CD4-positive, alpha-beta T cell treated with Interleukin-6 for 4 hours (primary cell): ENCODE measurements around the gene XPO4.
"Not testable (repeated sequence)": the region's sequence is repeated elsewhere in the genome, so short reads cannot be mapped to it uniquely, and the experiment has no call there.

Experiments
- DNase-seq: peaks from one replicate; pipeline ENCODE4 v3.0.0-alpha.2; 2020; ENCODE audit warnings: mixed read lengths

Gene XPO4

GRCh38 chr13:20890540-20890939 is 12.0 kb downstream of the XPO4 start:
- DNase-seq, result not testable (repeated sequence)

GRCh38 chr13:20882206-20882605 is 20.3 kb downstream of the XPO4 start:
- DNase-seq, result no peak

DNA sequence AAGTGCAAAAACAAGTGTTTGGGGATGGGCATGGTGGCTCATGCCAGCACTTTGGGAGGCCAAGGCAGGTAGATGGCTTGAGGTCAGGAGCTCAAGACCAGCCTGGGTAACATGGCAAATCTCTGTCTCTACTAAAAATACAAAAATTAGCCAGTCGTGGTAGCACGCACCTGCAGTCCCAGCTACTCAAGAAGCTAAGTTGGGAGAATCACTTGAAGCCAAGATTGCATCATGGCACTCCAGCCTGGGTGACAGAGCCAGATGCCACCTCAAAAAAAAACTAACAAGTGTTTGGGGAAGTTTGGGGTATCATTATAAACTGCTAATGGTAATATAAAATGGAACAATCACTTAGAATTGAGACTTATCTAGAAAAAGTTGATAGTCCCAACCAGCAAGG is 24.6 kb downstream of the XPO4 start:
- DNase-seq, result no peak

- DNase-seq, result not testable (repeated sequence)
Measured at GRCh38 chr13:20876802-20877201, 25.7 kb downstream of the XPO4 start.

GRCh38 chr13:20874439-20874838 is 28.1 kb downstream of the XPO4 start:
- not testable (repeated sequence) for DNase-seq

DNA sequence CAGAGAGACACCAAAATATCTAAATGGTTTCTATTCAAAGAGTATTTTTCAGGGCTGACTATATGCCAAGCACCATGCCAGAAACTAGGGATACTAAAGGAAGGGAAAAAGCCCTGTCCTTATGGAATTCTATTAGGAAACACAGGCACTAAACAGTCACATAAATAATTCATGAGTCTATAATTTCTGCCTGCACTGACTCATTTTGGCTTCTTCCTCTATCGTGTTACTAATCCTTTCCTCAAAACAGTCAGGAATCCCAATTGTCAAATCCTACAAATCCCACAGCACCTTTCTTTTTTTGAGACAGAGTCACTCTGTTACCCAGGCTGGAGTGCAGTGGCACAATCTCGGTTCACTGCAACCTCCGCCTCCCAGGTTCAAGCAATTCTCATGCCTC is 29.2 kb downstream of the XPO4 start:
- DNase-seq, result no peak

DNA sequence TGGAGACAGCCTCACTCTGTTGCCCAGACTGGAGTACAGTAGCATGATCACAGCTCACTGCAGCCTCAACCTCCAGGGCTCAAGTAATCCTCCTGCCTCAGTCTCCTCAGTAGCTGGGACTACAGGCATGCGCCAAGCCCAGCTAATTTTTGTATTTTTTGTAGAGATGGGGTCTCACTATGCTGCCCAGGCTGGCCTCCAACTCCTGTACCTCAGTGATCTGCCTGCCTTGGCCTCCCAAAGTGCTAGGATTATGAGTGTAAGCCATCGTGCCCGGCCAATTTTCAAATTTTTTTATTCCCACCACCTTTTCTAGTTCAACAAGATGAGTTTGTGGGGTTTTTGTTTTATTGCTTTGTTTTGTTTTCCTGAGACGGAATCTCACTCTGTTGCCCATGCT is 31.7 kb downstream of the XPO4 start:
- no peak for DNase-seq

- no peak for DNase-seq
Measured at GRCh38 chr13:20869540-20869939, 33.0 kb downstream of the XPO4 start.

GRCh38 chr13:20867408-20867807 is 35.1 kb downstream of the XPO4 start:
- DNase-seq, result no peak

DNA sequence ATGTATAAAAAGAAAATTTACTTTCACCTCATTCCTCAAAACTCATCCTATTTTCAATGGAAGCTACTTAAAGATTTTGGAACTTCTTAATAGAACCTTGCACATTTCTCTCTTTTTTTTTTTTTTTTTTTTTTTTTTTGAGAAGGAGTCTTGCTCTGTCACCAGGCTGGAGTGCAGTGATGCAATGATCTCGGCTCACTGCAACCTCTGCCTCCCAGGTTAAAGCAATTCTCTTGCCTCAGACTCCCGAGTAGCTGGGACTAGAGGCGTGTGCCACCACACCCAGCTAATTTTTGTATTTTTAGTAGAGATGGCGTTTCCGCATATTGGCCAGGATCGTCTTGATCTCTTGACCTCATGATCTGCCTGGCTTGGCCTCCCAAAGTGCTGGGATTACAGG is 40.9 kb downstream of the XPO4 start:
- DNase-seq, result not testable (repeated sequence)

DNA sequence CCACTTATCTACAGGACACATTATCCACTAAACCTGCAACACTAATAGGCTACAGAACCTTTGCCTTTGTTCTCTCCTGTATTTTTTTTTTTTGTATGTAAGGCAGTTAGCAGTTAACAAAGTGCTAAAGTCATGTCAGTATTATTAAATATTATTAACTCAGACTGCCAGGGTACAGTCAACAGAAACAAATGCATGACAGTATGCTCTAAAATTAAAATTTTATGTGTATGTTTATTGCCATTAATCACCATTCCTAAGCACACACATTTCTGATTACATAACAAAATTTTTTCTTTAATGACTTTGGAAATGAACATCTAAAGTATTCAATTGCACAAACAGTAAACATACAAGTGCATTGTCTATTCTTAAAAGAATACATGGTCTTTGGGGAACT is 41.7 kb downstream of the XPO4 start:
- no peak for DNase-seq

GRCh38 chr13:20856650-20857049 is 45.9 kb downstream of the XPO4 start:
- no peak for DNase-seq

- DNase-seq, result no peak
Measured at GRCh38 chr13:20851844-20852402, 50.6 kb downstream of the XPO4 start.

DNA sequence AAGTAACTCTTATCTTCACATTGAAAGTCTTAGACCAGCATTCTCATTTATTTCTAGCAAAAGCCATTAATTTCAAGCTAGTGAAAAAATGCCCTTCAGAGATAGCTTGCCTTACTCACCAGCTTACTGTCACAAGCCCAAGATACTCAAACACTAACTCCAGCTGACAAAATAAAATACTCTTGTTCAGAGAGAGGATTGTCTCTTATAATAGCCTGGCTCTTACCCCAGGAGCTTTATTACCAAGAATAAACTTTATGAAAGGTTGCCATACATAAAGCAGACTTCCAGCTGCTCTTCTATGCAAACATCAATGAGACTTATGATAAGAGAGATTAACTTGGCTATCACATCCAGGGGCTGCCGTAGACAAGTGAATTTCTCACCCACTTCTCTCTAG is 53.6 kb downstream of the XPO4 start:
- no peak for DNase-seq

- DNase-seq, result no peak
Measured at GRCh38 chr13:20848203-20848602, 54.3 kb downstream of the XPO4 start.

DNA sequence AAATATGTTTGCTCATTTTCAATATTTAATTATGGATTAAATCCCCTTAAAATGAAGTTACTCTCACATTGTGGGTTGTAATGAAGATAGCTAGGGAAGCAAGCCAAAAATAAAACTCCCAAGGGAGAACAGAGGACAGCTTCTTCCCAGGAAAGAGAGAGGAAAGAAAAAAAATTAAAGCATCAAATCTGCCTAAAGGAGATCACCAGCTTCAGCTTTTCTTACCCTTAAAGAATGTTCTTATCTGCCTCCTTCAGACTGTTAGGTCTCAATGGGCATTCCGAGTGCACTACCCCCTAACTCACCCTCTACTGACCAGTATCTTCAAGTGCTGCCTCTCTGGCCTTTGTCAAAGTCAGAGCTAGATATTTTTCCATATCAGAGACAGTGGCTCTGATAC is 55.2 kb downstream of the XPO4 start:
- no peak for DNase-seq

GRCh38 chr13:20843166-20843565 is 59.4 kb downstream of the XPO4 start:
- DNase-seq, result no peak

DNA sequence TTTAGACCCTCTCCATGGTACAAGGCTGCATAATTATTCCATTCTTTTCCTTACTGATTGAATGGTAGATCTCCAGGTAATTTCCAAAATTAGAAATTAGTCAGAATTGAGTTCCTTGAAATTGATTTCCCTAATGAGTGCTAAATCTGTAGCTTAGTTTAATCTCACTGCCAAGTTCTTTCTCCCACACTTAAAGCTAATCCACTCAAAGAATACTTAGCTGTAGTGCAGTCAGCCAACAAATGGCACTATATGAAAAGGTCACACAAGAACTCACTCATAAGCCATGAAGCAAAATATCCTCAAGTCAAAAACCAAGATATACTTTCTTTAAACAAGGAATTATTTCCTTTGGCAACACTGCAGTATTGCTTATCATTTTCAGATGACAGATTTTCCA is 62.0 kb downstream of the XPO4 start:
- DNase-seq, result no peak

- no peak for DNase-seq
Measured at GRCh38 chr13:20833900-20834679, 68.5 kb downstream of the XPO4 start.

DNA sequence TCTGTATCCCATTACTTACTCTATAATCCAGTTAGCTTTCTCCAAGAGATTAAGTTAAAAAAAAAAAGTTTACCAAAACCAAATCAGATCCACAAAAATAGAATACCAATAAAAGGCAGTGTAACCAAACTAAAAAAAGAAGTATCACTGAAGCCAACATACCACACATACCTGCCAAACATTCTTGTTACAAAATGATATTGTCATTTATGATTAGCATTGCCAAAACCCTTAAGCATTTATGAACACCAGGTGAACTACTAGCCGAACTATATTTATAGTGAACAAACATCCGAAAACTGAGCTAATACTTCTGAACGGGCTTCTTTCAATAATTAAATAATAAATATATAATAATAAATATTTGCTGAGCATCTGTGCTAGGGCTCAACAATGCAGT is 69.7 kb downstream of the XPO4 start:
- DNase-seq, result no peak

DNA sequence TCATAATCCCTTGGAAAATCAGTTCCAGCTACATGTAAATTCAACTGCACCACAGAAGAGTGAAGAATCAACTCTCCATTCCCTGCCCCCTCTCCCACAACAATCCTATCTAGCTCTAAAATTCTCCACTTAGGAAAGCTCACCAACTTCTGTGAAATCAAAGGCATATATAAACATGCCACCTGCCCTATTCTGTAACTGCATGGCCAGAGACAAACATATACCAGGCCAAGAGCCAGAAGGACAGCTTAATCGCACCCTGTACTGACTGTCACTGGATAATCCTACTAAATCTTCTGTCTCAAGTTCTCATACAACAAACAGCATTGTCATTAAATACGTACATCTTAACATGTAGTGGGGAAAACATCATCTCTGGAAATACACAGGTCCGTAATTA is 70.6 kb downstream of the XPO4 start:
- no peak for DNase-seq

- DNase-seq, result no peak
Measured at GRCh38 chr13:20831254-20831653, 71.3 kb downstream of the XPO4 start.

DNA sequence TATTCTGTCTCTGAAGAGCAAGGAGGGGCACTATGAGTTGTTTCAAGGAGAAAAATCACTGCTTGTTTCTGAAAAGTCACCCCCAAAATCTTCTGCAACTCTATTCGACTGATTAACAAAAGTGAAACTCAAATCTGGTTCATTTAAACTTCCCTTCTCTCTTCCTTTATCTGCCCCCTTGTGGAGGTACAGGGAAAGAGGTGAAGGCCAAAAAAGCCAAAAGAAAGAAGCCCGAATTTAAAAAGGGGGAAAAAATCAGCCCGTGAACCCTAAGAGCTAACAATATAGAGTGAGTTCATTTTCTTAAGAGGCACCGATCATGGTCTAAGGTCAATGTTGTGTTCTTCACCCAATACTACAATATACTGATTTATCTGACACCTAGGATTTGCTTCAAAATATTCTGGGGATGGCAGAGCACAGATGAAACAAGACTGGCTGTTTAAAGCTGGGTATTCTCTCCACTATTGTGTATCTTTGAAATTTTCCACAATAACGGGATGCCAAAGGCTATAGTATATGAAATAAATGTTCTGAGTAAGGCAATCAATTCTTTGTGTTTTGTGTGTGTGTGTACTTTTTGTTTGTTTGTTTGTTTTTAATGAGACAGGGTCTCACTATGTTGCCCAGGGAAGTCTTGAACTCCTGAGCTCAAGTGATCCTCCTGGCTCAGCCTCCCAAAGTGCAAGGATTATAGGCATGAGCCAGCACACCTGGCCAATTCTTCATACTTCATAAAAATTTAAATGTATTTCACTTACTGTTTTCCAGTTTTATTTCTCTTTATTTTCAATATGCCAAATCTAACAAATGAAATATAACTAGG is 73.8 kb downstream of the XPO4 start:
- DNase-seq, result peak; percentile 43
